ENCODE data around the gene AGAP1.

- TF ChIP-seq CTCF (IDR thresholded peaks at IDR 0.05; ENCODE audit: extremely low read depth in 1 of 2, insufficient read depth in 1 of 2, low read depth in 1 of 2, low read length in 2 of 2) (no peak), POLR2A (IDR thresholded peaks at IDR 0.05; ENCODE audit: low read depth, low read length) (no peak)
Measured at GRCh38 chr2:235712176-235712575, 218.3 kb downstream of the AGAP1 start.

Data from endothelial cell of umbilical vein (primary cell).